ENCODE measurements around the gene LDAH. TPM values are rescaled to one million over a fixed set of nuclear protein-coding genes. Genes with fewer than 3 reads are reported as not detected.

The LDAH gene
- total and polyA plus RNA-seq, 10 of the 15 experiments (the other 5 are each of a cell fraction or from before 2014, with no cell fraction given), result 17.9 to 44.7 (median 30.0) TPM

- CTCF ChIA-PET, result interaction anchor here (0.7 to 7.4 kb wide), 15 partner anchors 8 to 350 kb away, joined by 3 to 82 read pairs (median 3); partner anchors contain the start of gene HS1BP3
- Histone ChIP-seq H3K9ac (ENCODE audit: control insufficient read depth, insufficient read depth, low read length) (peak overlapping the region; percentile 10; the same call in 1 of the 2 replicates), H4K20me1 (ENCODE audit: control insufficient read depth, insufficient read depth) (no peaks in the 10 kb centered on the region), H3K4me3 (no peak overlapping the region), H3K36me3 (ENCODE audit: control insufficient read depth in 2 of 2, insufficient read depth in 2 of 2, low read length in 1 of 2) (no peaks in the 10 kb centered on the region; a peak in 2 of 4 replicates), H3K4me2 (ENCODE audit: control insufficient read depth, insufficient read depth) (peak overlapping the region; percentile 80), H3K79me2 (ENCODE audit: control insufficient read depth, insufficient read depth, low read length) (no peaks in the 10 kb centered on the region), H3K27ac (ENCODE audit: control insufficient read depth, insufficient read depth) (peak overlapping the region; percentile 69), H3K4me1 (ENCODE audit: control insufficient read depth, insufficient read depth, low read length) (peaks cover 37% of the 10 kb centered on the region), H3K9me3 (replicated peaks; ENCODE audit: control insufficient read depth, insufficient read depth, low read length) (no peaks in the 10 kb centered on the region), H2AFZ (ENCODE audit: control insufficient read depth, low read depth, low read length) (no peak overlapping the region), H3K27me3 (replicated peaks in 1 of 2; ENCODE audit: control insufficient read depth in 2 of 2, insufficient read depth in 2 of 2, low read length in 1 of 2) (peaks cover 0 to 2% of the 10 kb centered on the region in 2 experiments; a peak in 3 of 4 replicates)
- peak; percentile 52 for ATAC-seq
- in situ Hi-C loops (cut with MboI), result no loop called here
- no TSS peak for BruUV-seq (replicated peaks)
- RAD21 ChIA-PET (ENCODE audit: unreplicated experiment), result interaction anchor here (0.8 to 2.9 kb wide), 7 partner anchors 10 to 285 kb away, joined by 3 to 9 read pairs (median 4); partner anchors contain the start of gene HS1BP3
- peak; percentile 75 for FAIRE-seq
- intact Hi-C loops (cut with micrococcal nuclease; ENCODE audit: unreplicated experiment), result no loop called here
- 2% methylated on average over 12 of the region's 12 CpGs for WGBS (ENCODE audit: insufficient coverage, insufficient replicate concordance, low lambda C conversion rate, missing lambda C conversion rate)
- peak; percentile 77 for DNase-seq (ENCODE audit: low read depth, low spot score)
- peak; percentile 77 for TF ChIP-seq RUNX3 (IDR thresholded peaks at IDR 0.05; ENCODE audit: low read length)
- peak; percentile 21; the same call in 1 of the 2 replicates for TF ChIP-seq GABPA (IDR thresholded peaks at IDR 0.05; ENCODE audit: low read depth)
- TF ChIP-seq CREB1 (IDR thresholded peaks at IDR 0.05; ENCODE audit: low read depth), result 0 out of 2 replicates have a peak, but pooled peaks have one; percentile 35
- TF ChIP-seq RAD21 (IDR thresholded peaks at IDR 0.05; ENCODE audit: insufficient read depth, low read depth, low read length), result 0 out of 2 replicates have a peak, but pooled peaks have one; percentile 28
- TF ChIP-seq NFIC (IDR thresholded peaks at IDR 0.05; ENCODE audit: low read depth, low read length), result 0 out of 2 replicates have a peak, but pooled peaks have one; percentile 24
- TF ChIP-seq POLR2A (IDR thresholded peaks at IDR 0.05; ENCODE audit: low read depth, low read length), result peak; percentile 48; the same call in 1 of the 2 replicates
- no peak for TF ChIP-seq ZBTB33 (IDR thresholded peaks at IDR 0.05)
- peak in 1 of 2 experiments; percentile 51; a peak in 1 of 4 replicates for TF ChIP-seq ETV6 (conservative IDR thresholded peaks at IDR 0.05 in 1 of 2, IDR thresholded peaks at IDR 0.05 in 1 of 2; ENCODE audit: borderline replicate concordance in 1 of 2, low read depth in 1 of 2)
- no peak for TF ChIP-seq EED (IDR thresholded peaks at IDR 0.05; ENCODE audit: low read depth)
- TF ChIP-seq SRF (IDR thresholded peaks at IDR 0.05; ENCODE audit: low read depth in 2 of 2, low read length in 2 of 2), result no peak
- TF ChIP-seq FOXM1 (IDR thresholded peaks at IDR 0.05; ENCODE audit: low read depth, low read length), result 0 out of 2 replicates have a peak, but pooled peaks have one; percentile 29
- TF ChIP-seq CTCF (IDR thresholded peaks at IDR 0.05 in 2 of 3, conservative IDR thresholded peaks at IDR 0.05 in 1 of 3; ENCODE audit: control insufficient read depth in 2 of 3, extremely low read depth in 1 of 3, insufficient read depth in 1 of 3, low read depth in 3 of 3, low read length in 3 of 3), result peak in 1 of 3 experiments; percentile 42; a peak in 3 of 6 replicates
- 0 out of 2 replicates have a peak, but pooled peaks have one; percentile 11 for TF ChIP-seq TCF7 (IDR thresholded peaks at IDR 0.05; ENCODE audit: borderline replicate concordance)
- TF ChIP-seq SPI1 (IDR thresholded peaks at IDR 0.05; ENCODE audit: borderline replicate concordance, insufficient read depth, low read depth, low read length), result peak; percentile 67; the same call in 1 of the 2 replicates
- SMC1A ChIA-PET (ENCODE audit: uncharacterized antibody, unreplicated experiment), result interaction anchor here (0.7 to 2.8 kb wide), 10 partner anchors 15 to 349 kb away, joined by 3 to 9 read pairs (median 4); no protein-coding TSS in a partner anchor
- POLR2A ChIA-PET, result no interaction called here
These were observed 146.3 kb downstream of the LDAH start for GRCh38 chr2:20676353-20677215.

Measured in GM12878 (cell line).